Tibial nerve (tissue), 4 donors: ENCODE measurements around the gene VSIG10L.

Experiments
- CTCF ChIP-seq, 5 experiments: fragments of 200-600 bp in 3 of 5; fragments of 450-650 bp in 2 of 5; sonication (generic) in 3 of 5; IDR thresholded peaks; one replicate each; pipeline ENCODE4 v1.5.1; 2016 to 2019; ENCODE audit warnings: antibody characterized with exemption in 5 of 5, mild to moderate bottlenecking in 3 of 5, moderate library complexity in 2 of 5
- EP300 ChIP-seq, 2 donors: sonication (generic); formaldehyde crosslinking; IDR thresholded peaks; one replicate each; pipeline ENCODE4 v1.6.1; 2017; ENCODE audit warnings: antibody characterized with exemption in 2 of 2, mild to moderate bottlenecking in 1 of 2
- POLR2A ChIP-seq, 2 donors: fragments of 450-650 bp; IDR thresholded peaks; one replicate each; pipeline ENCODE4 v1.6.1; 2017; ENCODE audit warnings: antibody characterized with exemption in 2 of 2, mild to moderate bottlenecking in 2 of 2, moderate library complexity in 2 of 2

GRCh38 chr19:51318687-51319648, 23.0 kb downstream of the VSIG10L start:
- TF ChIP-seq EP300 (IDR thresholded peaks at IDR 0.05) (no peak), CTCF (IDR thresholded peaks at IDR 0.05) (no peak), POLR2A (IDR thresholded peaks at IDR 0.05) (no peak)
